HT-29 (cell line): ENCODE measurements around the gene ZNF501. TPM values are rescaled to one million over a fixed set of nuclear protein-coding genes. Genes with fewer than 3 reads are reported as not detected.

Experiments
- total RNA-seq: library from RNA; depleted of rRNA; stranded (reverse); fragments of >200 nt; shearing (Covaris generic); gene quantifications from 2 replicates; pipeline ENCODE4 v1.2.3, GENCODE V29; 2014; rRNA removed

ZNF501 gene
- total RNA-seq, 1 experiment from 2014 or later = 0.08 TPM

Other genes with a start within 250 kb of the ZNF501 start
- gene ZKSCAN7, start 174.4 kb upstream of the ZNF501 start, total RNA-seq = not detected in 2 replicates
- gene ZNF660, start 144.7 kb upstream of the ZNF501 start, total RNA-seq = not detected in 2 replicates
- gene ZNF197, start 104.6 kb upstream of the ZNF501 start, total RNA-seq = 2.2 and 3.7 TPM in 2 replicates
- gene ZNF35, start 80.9 kb upstream of the ZNF501 start, total RNA-seq = 1.5 and 3.0 TPM in 2 replicates
- gene ZNF502, start 17.0 kb upstream of the ZNF501 start, total RNA-seq = 0.23 and 0.79 TPM in 2 replicates
- 7.4 and 8.6 TPM in 2 replicates for gene KIAA1143, start 32.0 kb downstream of the ZNF501 start, total RNA-seq
- gene KIF15, start 32.2 kb downstream of the ZNF501 start, total RNA-seq = 4.9 and 5.5 TPM in 2 replicates
- gene TMEM42, start 132.3 kb downstream of the ZNF501 start, total RNA-seq = 8.8 and 9.3 TPM in 2 replicates
- gene TGM4, start 145.0 kb downstream of the ZNF501 start, total RNA-seq = not detected in 2 replicates
- 136 and 145 TPM in 2 replicates for gene ZDHHC3, start 246.5 kb downstream of the ZNF501 start, total RNA-seq
- 35.2 and 45.8 TPM in 2 replicates for gene EXOSC7, start 246.6 kb downstream of the ZNF501 start, total RNA-seq